Pancreas (tissue), 10 donors: Measurements from ENCODE around the gene SMARCD2. TPM values are rescaled to one million over a fixed set of nuclear protein-coding genes. Genes with fewer than 3 reads are reported as not detected.

Source experiments
- ATAC-seq, 4 donors: fragments of 200-7000 bp; cut with Tn5 transposase; one replicate each; pipeline versions ENCODE4 v1.8.0 to v1.9.1; 2020; ENCODE audit warnings: mild to moderate bottlenecking in 4 of 4, moderate library complexity in 4 of 4
- DNase-seq, 6 donors: peaks; one replicate each; pipeline ENCODE4 v3.0.0-alpha.2; 2020
- FAIRE-seq: peaks from 2 replicates; lab custom pipeline; 2012; peaks lifted over from hg19 to GRCh38; lab: Jason Lieb, UNC
- H3K27ac ChIP-seq, 4 donors: fragments of 200-600 bp; sonication (generic); 1 replicate in 3 of 4; 2 replicates in 1 of 4; pipeline versions ENCODE4 v1.5.0 to v1.8.0; 2020
- H3K27me3 ChIP-seq, 4 donors: fragments of 200-600 bp; one replicate each; pipeline ENCODE4 v1.8.0; 2021
- H3K36me3 ChIP-seq, 3 donors: fragments of 200-600 bp; sonication (generic) in 1 of 3; one replicate each; pipeline versions ENCODE4 v1.5.0 to v1.8.0; 2020 to 2021
- H3K4me1 ChIP-seq, 3 donors: fragments of 200-600 bp; one replicate each; pipeline ENCODE4 v1.8.0; 2021
- H3K4me3 ChIP-seq, 4 donors: fragments of 200-600 bp; sonication (generic) in 2 of 4; one replicate each; pipeline versions ENCODE4 v1.5.0 to v1.8.0; 2020 to 2021
- H3K9me3 ChIP-seq, 4 donors: fragments of 200-600 bp; one replicate each; pipeline ENCODE4 v1.8.0; 2021
- WGBS, 2 donors: extraction: QIAGEN DNeasy Blood & Tissue Kit; methylation state at CpG; one replicate each; pipeline ENCODE4 v1.1.7; 2013; 5-methylcytosine and 5-hydroxymethylcytosine counted together
- intact Hi-C, 3 donors: fragments of 100-400 bp; cut with DNase I; formaldehyde crosslinking; loops; one replicate each; pipeline versions ENCODE4 v1.11.1 to v1.14.2; 2022
- polyA plus RNA-seq, 2 donors: library from polyadenylated mRNA; stranded (reverse); fragments of 200-250 nt; gene quantifications; one replicate each; pipeline ENCODE4 v1.2.3, GENCODE V29; 2013
- total RNA-seq, 6 donors: library from RNA; stranded (reverse); fragmentation: NEBNext Ultra II Directional in 4 of 6; extraction: Animal tissue kit (Norgen Biotek cat#: 25700) in 4 of 6; gene quantifications; one replicate each; pipeline versions ENCODE4 v1.2.1 to v1.2.4, GENCODE V29; 2021 to 2023
- TF ChIP-seq, protein P1 (sequence below), 4 donors: fragments of 200-600 bp; sonication (generic) in 3 of 4; IDR thresholded peaks; one replicate each; pipeline versions ENCODE4 v1.5.0 to v1.8.0; 2021; ENCODE audit warnings: antibody characterized with exemption in 4 of 4
- donor health status: healthy with polysubstance abuse.
- donor health status: DM: no; HTN: no; CAD: no; lungs with moderate emphysema.
- donor health status: DM: no; HTN: no; CAD: no.
- donor health status: control.
- donor health status: control.
- donor health status: Bipolar disorder and iron deficiency.
- donor health status: DM: yes; HTN: yes; CAD: no.
- donor health status: DM: no; HTN: no; CAD: no.
- donor health status: DM: no; HTN: no; CAD: no.
- donor health status: DM: yes; HTN: yes; CAD: no.

Gene SMARCD2
- total and polyA plus RNA-seq, 8 donors: 37.6 to 57.3 (median 47.2) TPM

DNA sequence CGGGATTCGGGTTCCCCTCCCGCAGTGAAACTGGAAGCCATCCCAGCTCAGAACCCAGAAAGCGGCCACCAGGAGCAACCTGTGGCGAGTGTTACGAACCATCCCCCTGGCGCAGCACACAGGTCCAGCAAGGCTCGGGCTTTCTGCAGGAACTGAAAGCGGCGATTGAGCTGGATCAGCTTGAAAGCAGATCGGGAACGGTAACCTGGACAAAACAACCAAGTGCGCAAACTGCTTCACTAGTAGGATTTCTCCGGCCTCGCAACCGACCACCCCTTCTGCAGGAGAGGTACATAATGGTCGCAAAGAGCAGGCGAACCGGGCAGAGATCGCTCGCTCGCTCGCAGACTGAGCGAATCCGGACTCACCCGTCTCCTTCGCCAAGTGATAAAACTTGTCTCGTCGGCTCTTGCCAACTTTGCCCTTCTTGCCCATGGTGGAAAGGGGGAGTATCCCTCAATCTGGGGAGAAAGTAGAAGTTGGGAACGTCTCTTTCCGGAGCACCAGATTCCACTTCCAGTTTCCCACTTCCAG, 15.9 kb downstream of the SMARCD2 start:
- Histone ChIP-seq H3K4me3 (peak overlapping the region; percentile 81 to 96 (median 93)), H3K36me3 (peaks cover 0 to 55% (median 33%) of the 10 kb centered on the region in 3 donors), H3K27ac (peak overlapping the region; percentile 73 to 91 (median 82)), H3K4me1 (peaks cover 4 to 21% (median 21%) of the 10 kb centered on the region in 3 donors), H3K27me3 (no peaks in the 10 kb centered on the region), H3K9me3 (no peaks in the 10 kb centered on the region)
- intact Hi-C loops: no loop called here
- peak; percentile 3 to 11 (median 5) for ATAC-seq
- TF ChIP-seq, protein P1, sequence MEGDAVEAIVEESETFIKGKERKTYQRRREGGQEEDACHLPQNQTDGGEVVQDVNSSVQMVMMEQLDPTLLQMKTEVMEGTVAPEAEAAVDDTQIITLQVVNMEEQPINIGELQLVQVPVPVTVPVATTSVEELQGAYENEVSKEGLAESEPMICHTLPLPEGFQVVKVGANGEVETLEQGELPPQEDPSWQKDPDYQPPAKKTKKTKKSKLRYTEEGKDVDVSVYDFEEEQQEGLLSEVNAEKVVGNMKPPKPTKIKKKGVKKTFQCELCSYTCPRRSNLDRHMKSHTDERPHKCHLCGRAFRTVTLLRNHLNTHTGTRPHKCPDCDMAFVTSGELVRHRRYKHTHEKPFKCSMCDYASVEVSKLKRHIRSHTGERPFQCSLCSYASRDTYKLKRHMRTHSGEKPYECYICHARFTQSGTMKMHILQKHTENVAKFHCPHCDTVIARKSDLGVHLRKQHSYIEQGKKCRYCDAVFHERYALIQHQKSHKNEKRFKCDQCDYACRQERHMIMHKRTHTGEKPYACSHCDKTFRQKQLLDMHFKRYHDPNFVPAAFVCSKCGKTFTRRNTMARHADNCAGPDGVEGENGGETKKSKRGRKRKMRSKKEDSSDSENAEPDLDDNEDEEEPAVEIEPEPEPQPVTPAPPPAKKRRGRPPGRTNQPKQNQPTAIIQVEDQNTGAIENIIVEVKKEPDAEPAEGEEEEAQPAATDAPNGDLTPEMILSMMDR (IDR thresholded peaks at IDR 0.05): no peak
- FAIRE-seq: no peak
- 0 to 1% methylated on average over 31 of the region's 31 CpGs for WGBS, 2 donors
- DNase-seq: peak in 2 of 6 donors; percentile 26 to 60

DNA sequence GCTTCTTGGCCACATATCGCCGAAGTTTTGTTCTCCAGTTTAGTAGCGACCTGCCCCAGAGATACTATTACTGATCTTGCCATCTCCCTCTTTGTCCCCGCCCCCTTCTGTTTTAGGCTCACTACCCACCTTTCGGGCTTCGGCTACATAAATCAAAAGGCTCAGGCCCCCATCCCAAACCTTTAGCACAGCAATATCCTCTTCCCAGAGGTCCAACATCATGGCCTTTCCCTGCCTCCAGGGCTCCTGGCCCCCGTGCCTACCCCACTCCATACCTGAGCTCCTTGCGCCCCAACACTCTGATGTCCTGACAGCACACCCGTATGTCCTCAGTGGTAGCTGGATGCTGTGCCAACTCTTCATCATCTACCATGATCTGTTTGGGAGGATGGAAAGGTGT, 18.1 kb downstream of the SMARCD2 start:
- Histone ChIP-seq H3K9me3 (no peaks in the 10 kb centered on the region), H3K36me3 (peaks cover 0 to 55% (median 23%) of the 10 kb centered on the region in 3 donors), H3K4me1 (peaks cover 4 to 22% (median 18%) of the 10 kb centered on the region in 3 donors), H3K27me3 (no peaks in the 10 kb centered on the region), H3K4me3 (no peak overlapping the region), H3K27ac (no peak overlapping the region)
- DNase-seq (no peak), FAIRE-seq (no peak), ATAC-seq (no peak)
- intact Hi-C loops: no loop called here
- TF ChIP-seq, protein P1 (IDR thresholded peaks at IDR 0.05): no peak
- 90% methylated on average over 9 of the region's 9 CpGs for WGBS, 2 donors

DNA sequence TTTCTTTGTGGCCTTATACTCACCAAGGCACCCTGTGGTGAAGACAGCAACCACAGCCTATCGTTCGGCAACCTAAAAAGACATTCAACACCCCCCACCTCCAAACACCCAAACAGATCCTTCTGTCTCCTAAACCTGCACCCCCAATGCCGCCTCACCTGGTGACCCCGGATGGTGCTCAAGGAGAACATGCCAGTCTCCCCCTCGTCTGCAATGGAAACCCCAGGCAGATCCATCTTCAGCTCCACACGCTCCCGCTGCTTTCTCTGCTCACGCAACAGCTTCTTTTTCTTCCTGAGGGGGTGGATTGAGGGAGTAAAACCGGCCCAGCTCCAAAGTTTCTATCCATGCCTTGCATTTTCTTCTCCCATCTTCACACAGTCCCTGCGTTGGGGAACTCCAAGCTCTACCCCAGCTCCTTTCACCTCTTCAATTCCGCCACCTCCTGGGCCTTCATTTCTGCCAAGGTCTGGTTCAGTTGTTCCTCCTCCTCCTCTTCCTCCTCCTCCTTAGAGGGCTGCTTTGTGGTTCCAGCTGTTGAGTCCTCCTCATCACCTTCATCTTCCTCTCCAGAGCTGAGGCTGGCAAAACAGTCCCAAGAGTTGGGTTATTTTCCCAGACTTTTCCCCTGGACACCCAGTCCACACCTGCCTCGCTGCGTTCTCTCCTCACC, 18.7 kb downstream of the SMARCD2 start:
- H3K27me3 ChIP-seq: no peaks in the 10 kb centered on the region
- peaks cover 0 to 59% (median 25%) of the 10 kb centered on the region in 3 donors for H3K36me3 ChIP-seq
- no peak for FAIRE-seq
- intact Hi-C loops: no loop called here
- WGBS, 2 donors: 91 to 92% methylated on average over 13 of the region's 13 CpGs
- ATAC-seq: no peak
- no peaks in the 10 kb centered on the region for H3K9me3 ChIP-seq
- TF ChIP-seq, protein P1 (IDR thresholded peaks at IDR 0.05): no peak
- H3K4me3 ChIP-seq: no peak overlapping the region
- peaks cover 4 to 20% (median 13%) of the 10 kb centered on the region in 3 donors for H3K4me1 ChIP-seq
- no peak overlapping the region for H3K27ac ChIP-seq
- peak in 1 of 6 donors; percentile 28 for DNase-seq

DNA sequence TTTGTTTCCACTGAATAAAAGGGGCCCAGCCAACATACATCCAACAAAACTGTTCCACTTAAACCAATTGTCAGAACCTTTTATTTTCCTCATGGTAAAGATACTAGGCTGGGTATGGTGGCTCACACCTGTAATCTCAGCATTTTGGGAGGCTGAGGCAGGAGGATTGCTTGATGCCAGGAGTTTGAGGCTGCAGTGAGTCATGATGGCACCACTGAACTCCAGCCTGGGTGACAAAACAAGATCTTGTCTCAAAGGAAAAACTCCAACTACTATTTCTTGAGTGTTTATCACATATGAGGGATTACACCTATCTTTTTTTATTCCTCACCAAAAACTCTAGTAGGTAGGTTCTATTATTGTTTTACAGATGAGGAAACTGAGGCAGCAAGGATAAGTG, 19.9 kb downstream of the SMARCD2 start:
- intact Hi-C loops: no loop called here
- no peak for DNase-seq
- H3K36me3 ChIP-seq: peaks cover 0 to 72% (median 36%) of the 10 kb centered on the region in 3 donors
- FAIRE-seq: no peak
- ATAC-seq: no peak
- H3K4me3 ChIP-seq: no peak overlapping the region
- TF ChIP-seq, protein P1 (IDR thresholded peaks at IDR 0.05): no peak
- H3K27ac ChIP-seq: no peak overlapping the region
- H3K27me3 ChIP-seq: no peaks in the 10 kb centered on the region
- H3K9me3 ChIP-seq: no peaks in the 10 kb centered on the region
- H3K4me1 ChIP-seq: peaks cover 4 to 12% (median 7%) of the 10 kb centered on the region in 3 donors

DNA sequence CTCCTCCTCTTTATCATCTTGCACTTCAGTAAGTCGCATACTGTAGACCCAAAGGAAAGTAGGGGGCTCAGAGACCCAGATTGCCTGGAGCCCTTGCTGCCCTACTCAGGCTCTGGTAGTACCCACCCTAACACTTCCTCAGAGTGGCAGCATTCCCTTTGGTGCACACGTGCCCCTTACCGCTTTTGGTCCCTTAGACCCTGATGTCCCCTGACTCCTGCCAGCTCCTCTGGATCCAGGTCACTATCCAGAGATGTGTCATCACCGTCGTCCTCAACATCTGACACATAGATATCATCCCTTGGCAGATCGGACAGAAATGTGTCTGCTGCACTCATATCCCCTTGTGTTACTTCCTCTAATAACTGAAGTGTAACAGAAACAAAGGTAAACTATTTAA, 20.7 kb downstream of the SMARCD2 start:
- WGBS, 2 donors: 80 to 84% methylated on average over 6 of the region's 6 CpGs
- H3K36me3 ChIP-seq: peaks cover 0 to 79% (median 40%) of the 10 kb centered on the region in 3 donors
- FAIRE-seq (no peak), ATAC-seq (no peak), DNase-seq (no peak)
- no peak overlapping the region for H3K4me3 ChIP-seq
- peaks cover 4 to 12% (median 7%) of the 10 kb centered on the region in 3 donors for H3K4me1 ChIP-seq
- no peak overlapping the region for H3K27ac ChIP-seq
- intact Hi-C loops: no loop called here
- H3K9me3 ChIP-seq: no peaks in the 10 kb centered on the region
- TF ChIP-seq, protein P1 (IDR thresholded peaks at IDR 0.05): no peak
- no peaks in the 10 kb centered on the region for H3K27me3 ChIP-seq
